ENCODE results near the gene KCNT1.
A peak's percentile ranks its signal among the peaks of the same experiment; 100 is the strongest.

Gene KCNT1

DNA sequence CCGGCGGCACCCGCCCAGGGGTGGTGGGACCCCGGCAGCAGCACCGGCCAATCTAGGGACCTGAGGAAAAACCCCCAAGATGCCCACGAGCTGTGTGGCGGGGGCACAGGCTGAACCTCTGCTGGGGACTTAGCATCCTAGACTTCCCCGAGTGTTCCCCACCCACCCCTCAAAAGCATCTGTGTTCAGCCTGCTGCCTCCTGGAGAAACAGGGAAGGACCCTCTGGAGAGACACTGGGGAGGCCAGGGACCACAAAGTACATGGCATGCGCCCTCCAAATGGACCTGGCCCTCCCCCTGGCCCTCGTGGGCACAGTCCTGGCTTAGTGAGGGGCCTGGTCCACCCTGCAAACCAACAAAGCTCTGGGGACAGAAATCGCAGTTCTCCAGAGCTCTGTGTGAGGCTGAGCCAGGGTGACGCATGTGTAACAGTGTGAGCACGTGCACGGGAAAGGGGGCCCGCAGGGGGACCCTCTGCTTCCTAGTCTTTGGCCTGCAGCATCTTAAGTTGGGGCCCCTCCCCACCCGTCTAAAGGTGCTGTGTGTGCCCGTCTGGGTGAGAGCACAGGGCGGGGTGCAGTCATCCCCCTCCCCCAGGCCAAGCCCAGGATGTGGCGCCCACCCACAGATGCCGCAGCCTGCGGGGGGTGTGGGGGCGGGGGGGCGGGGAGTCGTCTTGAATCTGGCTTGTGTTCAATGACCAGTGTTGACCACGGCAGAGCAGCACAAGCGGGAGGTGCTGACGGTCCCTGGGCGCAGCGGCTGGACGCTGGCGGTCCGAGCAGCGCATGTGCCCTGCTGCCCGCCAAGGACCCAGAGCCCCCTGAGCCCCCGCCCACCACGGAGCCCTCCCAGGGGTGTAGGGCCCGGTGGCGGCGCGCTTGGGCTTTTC, 672 bp upstream of the KCNT1 start:
- DNase-seq = peak; percentile 7

GRCh38 chr9:135703726-135704125, 1.7 kb downstream of the KCNT1 start:
- DNase-seq = no peak

DNA sequence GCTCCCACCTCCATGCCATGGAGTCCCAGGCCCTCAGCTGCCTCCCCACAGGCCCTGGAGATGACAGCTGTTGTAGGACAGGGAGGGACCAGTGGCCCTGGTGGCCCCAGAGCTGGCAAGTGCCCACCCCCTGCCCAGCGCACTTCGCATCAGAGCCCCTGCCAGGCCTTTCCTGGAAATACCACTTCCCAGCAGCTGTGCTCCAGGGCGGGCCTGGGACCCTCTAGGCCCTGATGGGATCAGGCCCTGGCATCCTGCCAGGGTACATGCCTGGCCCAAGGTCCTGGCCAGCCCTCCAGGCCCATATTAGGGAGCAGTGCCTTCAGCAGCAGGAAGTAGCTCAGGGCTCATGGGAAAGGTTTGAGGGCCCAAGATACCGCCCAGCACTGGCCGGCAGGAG, 2.5 kb downstream of the KCNT1 start:
- DNase-seq = no peak

DNA sequence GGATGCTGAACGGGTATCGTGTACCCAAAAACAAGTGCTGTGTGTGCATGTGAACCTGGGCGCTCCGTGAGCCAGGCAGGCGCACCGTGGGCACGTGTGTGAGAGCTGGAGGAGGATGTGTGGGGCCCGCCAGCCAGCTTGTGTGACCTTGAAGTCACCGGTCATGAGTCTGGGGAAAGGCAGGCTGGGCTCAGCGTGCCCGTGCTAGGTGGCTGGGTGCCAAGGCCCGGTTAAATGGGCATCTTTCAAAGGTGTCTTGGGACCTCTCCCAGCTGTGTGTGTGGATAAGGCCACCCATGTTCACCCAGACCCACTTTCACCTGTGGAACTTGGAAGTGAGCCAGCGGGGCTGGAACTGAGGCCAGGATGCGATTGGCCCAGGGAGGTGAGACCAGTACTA, 3.4 kb downstream of the KCNT1 start:
- DNase-seq = no peak

DNA sequence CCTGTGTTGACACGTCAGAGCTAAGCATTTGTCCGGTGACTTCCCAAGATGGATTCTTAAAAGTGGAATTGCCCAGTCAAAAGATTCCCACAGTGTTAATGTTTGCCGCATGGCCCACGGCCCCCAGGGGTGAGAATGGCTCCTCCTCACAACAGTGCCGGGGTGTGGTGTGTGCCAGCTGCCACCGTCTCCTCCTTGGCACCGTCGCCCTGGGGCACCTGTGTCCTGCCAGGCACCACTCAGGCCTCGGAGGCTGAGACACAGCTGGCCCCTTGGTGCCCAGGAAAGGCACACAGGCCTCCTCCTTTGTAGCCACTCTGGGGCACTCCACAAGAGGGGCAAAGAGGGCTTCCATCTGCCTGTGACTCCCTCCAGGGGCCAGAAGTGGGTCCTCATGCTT, 4.3 kb downstream of the KCNT1 start:
- DNase-seq = no peak

- DNase-seq = no peak
Measured at GRCh38 chr9:135707252-135708138, 5.5 kb downstream of the KCNT1 start.

- DNase-seq = no peak
Measured at GRCh38 chr9:135708164-135708563, 6.2 kb downstream of the KCNT1 start.

DNA sequence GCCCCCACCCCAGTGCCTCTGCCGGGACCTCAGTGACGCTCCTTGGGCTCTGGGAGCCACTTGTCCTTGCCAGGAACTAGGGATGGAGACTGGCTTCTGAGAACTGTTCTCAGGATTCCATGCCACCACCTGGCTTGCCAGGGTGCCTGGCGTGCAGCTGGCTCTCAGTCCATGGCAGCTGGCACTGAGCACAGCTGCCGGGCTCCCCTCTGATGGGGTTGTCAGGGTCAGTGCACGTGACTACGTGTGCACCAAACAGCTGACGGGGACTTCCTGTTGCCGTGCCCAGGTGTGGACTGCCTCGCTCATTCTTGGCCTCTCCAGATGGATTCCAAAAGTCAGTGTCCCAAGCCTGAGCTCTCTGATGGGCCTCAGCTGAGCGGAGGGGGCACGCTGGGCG, 9.4 kb downstream of the KCNT1 start:
- DNase-seq = no peak

- no peak for DNase-seq
Measured at GRCh38 chr9:135711881-135712280, 9.9 kb downstream of the KCNT1 start.

DNA sequence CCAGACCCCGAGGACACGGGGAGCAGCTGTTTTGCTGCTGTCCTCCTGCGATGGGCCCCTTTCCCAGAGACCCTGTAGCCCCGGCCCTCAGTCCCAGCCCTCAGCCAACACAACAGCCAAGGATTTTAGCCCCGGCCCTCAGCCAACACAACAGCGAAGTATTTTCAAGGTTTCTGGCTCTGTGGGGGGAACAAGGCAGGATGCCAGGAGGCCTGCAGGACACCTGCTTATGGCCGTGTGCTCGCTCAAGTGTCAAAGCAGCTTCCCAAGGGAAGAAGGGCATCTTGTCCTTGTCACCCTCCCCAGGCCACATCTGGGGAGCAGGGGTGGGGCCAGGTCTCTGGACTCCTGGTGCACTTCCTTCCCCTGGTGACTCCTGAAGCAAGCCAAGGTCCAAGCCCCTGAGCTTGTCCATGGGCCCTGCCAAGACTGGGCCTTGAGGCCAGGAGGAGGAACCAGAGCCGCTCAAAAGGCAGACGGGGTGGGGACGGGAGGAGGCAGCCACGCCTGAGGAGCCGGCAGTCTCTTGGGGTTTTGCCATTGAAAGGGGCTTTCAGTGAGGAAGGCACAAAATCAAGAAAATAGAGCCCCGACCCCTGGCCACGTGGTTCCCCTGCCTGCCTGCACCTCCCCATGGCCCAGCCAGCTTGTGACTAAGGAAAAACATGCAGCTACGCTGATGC, 10.8 kb downstream of the KCNT1 start:
- DNase-seq = no peak

GRCh38 chr9:135714242-135715055, 12.5 kb downstream of the KCNT1 start:
- no peak for DNase-seq

- no peak for DNase-seq
Measured at GRCh38 chr9:135715056-135715595, 13.1 kb downstream of the KCNT1 start.

DNA sequence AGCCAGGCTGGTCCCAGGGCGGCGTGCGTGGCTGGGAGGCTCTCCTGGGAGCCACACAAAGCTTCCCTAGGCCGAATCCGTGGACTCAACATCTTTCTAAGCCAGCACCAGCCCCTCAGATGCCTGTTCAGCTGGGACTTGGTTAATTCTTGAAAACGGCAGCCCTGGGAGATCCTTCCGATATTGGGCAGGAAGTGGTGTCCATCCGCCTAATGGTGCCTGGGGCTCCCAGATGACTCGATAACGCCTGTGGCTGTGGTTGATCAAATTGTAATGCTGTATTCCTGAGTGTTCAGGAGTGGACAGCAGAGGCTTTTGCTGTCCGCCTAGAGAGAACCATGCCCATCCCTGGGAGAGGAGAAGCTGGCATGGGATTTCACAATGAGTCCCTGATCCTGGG, 14.1 kb downstream of the KCNT1 start:
- no peak for DNase-seq

- no peak for DNase-seq
Measured at GRCh38 chr9:135717410-135717809, 15.4 kb downstream of the KCNT1 start.

GRCh38 chr9:135718616-135719015, 16.6 kb downstream of the KCNT1 start:
- DNase-seq = no peak

DNA sequence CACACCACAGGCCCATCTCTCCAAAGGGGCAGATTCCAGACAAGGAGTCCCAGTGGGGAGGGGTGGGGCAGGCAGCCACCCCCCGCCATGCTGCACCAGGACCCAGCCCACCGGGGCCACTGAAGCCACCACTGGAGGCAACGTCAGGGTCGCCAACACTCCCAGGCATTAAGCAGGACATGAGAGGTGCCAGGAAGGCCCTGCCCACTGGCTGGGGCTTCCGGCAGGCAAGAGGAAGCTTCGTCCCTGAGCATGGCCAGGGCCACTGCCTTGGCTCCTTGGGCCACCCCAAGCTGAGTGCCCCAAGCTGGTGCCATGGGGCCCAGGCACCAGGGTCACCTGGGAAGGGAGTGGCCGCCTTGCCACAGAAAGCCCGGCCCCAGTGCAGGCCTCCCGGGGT, 17.5 kb downstream of the KCNT1 start:
- DNase-seq = no peak

DNA sequence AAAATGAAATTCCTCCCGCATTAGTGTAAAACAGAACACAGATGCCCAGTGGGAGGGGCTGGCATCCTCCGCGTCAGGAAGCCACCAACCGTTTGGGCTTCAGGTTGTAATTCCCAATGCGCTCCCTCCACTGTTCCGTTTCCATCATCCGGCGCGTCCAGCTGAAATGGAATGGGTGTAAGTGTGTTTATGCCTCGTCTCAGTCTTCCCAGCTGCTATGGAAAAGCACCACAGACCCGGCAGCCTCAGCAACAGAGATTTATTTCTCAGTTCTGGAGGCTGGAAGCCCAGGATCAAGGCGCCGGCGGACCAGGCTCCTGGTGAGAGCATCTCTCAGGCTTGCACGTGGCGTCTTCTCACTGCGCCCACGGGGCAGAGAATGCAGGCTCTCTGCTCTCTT, 20.4 kb downstream of the KCNT1 start:
- DNase-seq = no peak

DNA sequence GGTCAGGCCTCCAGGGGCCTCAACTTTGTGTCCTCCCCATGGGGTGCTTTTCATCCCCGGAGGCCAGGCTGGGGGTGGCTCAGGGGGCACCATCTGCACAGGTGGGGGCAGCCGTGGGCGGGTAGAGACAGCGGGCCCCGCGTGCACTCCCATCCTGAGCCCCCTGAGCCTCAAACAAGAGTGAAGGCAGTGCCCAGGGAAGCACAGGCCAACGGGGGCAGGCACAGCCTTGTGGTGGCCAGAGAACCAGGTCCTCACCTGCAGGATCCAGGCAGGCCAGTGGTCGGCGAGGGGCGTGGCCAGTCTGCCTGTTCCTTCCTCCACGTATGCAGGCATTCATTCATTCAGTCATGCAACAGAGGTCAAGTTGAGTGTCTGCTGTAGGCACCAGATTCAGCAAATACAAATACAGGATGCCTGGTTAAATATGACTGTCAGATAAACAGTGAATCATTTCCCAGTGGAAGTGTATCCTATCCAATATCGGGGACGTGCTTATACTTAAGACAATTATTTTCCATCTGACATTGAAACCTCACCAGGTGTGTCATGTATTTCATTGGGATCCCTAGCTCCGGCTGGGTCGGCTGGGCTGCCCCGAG, 22.3 kb downstream of the KCNT1 start:
- DNase-seq = no peak

DNA sequence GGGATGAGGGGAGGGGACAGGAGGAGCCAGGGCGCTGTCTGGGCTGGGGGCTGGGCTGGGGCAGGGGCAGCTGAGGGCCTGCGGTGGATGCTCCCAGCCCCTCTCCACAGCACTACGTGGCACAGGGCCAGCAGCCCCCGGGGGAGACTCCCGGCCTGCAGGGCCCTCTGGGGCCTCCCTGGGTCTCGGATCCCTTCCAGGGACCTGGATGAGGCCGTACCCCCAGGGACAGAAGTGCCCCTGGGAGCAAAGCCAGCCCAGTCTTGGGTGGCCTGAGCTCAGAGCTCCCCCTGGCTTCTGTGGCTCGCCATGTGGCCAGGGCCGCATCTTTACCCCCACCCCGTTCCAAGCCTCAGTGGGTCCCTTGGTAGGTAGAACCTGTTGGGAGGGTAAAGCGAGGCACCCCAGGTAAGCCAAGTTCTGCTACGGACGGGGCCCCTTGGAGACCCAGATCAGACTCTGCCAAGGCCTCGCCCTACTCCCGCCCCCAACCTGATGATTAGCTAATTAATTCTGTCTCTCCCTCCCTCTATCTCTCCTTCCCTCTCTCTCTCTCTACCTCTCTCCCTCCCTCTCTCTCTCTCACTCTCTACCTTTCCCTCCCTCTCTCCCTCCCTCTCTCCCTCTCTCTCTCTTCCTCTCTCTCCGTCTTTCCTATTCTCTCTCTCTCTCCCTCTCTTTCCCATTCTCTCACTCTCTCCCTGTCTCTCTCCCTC, 24.3 kb downstream of the KCNT1 start:
- DNase-seq = no peak

- DNase-seq = no peak
Measured at GRCh38 chr9:135727257-135727875, 25.4 kb downstream of the KCNT1 start.

Measured in CD4-positive, alpha-beta T cell treated with Interleukin-10 for 1 hour (primary cell).